ENCODE measurements around the gene SLC22A23.

GRCh38 chr6:3283241-3283640, 173.6 kb downstream of the SLC22A23 start:
- no peak for TF ChIP-seq CTCF (conservative IDR thresholded peaks at IDR 0.05 in 1 of 2, IDR thresholded peaks at IDR 0.05 in 1 of 2; ENCODE audit: extremely low read depth in 1 of 2, insufficient read depth in 1 of 2, low read depth in 1 of 2, low read length in 2 of 2)
- TF ChIP-seq EZH2 (IDR thresholded peaks at IDR 0.05; ENCODE audit: borderline replicate concordance, low read length), result no peak

Measured in mammary epithelial cell (primary cell).